Thymus (tissue), 11 donors: ENCODE measurements around the gene CDH11. TPM values are rescaled to one million over a fixed set of nuclear protein-coding genes. Genes with fewer than 3 reads are reported as not detected.

Experiments used
- DNase-seq, 9 donors: peaks; one replicate each; pipeline ENCODE4 v3.0.0-alpha.2; 2013; ENCODE audit warnings: low spot score in 9 of 9, low read depth in 6 of 9, missing footprints in 1 of 9
- H3K27ac ChIP-seq, 2 donors: one replicate each; pipeline ENCODE4 v1.5.1; 2013; ENCODE audit warnings: control low read depth in 1 of 2, low read depth in 1 of 2, low read length in 1 of 2, mild to moderate bottlenecking in 1 of 2, moderate library complexity in 1 of 2
- H3K27me3 ChIP-seq, 2 donors: one replicate each; pipeline ENCODE4 v1.5.1; 2013; ENCODE audit warnings: low read length in 1 of 2; ENCODE audit not compliant: control insufficient read depth in 2 of 2, insufficient read depth in 1 of 2
- H3K36me3 ChIP-seq, 2 donors: one replicate each; pipeline ENCODE4 v1.5.1; 2013; ENCODE audit warnings: low read length in 1 of 2, mild to moderate bottlenecking in 1 of 2, moderate library complexity in 1 of 2; ENCODE audit not compliant: control insufficient read depth in 2 of 2, insufficient read depth in 2 of 2
- H3K4me1 ChIP-seq, 2 donors: one replicate each; pipeline ENCODE4 v1.5.1; 2013; ENCODE audit warnings: low read length in 2 of 2; ENCODE audit not compliant: control insufficient read depth in 2 of 2, insufficient read depth in 2 of 2
- H3K4me3 ChIP-seq, 2 donors: one replicate each; pipeline ENCODE4 v1.5.1; 2013; ENCODE audit warnings: low read length in 2 of 2, control low read depth in 1 of 2, mild to moderate bottlenecking in 1 of 2
- H3K9me3 ChIP-seq, 2 donors: one replicate each; pipeline ENCODE4 v1.5.1; 2013; ENCODE audit warnings: low read length in 1 of 2, mild to moderate bottlenecking in 1 of 2; ENCODE audit not compliant: control insufficient read depth in 2 of 2, insufficient read depth in 1 of 2
- WGBS: extraction: QIAGEN DNeasy Blood & Tissue Kit; methylation state at CpG from one replicate; pipeline ENCODE4 v1.1.7; 2013; 5-methylcytosine and 5-hydroxymethylcytosine counted together
- polyA plus RNA-seq: library from polyadenylated mRNA; stranded (reverse); fragments of 200-250 nt; gene quantifications from one replicate; pipeline ENCODE4 v1.2.3, GENCODE V29; 2013
- total RNA-seq: library from RNA; stranded (reverse); fragments of 120-200 nt; gene quantifications from one replicate; pipeline ENCODE4 v1.2.4, GENCODE V29; 2013
- donor health status: healthy.

Gene CDH11
- total and polyA plus RNA-seq, 2 donors, result 3.7 to 7.5 TPM

GRCh38 chr16:65034915-65035314, 86.9 kb downstream of the CDH11 start:
- no peaks in the 10 kb centered on the region for H3K27me3 ChIP-seq
- no peaks in the 10 kb centered on the region for H3K36me3 ChIP-seq
- H3K4me1 ChIP-seq, result no peaks in the 10 kb centered on the region
- H3K9me3 ChIP-seq, result no peaks in the 10 kb centered on the region
- DNase-seq, result no peak
- 73% methylated on average over 8 of the region's 8 CpGs for WGBS
- H3K4me3 ChIP-seq, result no peak overlapping the region
- no peak overlapping the region for H3K27ac ChIP-seq

DNA sequence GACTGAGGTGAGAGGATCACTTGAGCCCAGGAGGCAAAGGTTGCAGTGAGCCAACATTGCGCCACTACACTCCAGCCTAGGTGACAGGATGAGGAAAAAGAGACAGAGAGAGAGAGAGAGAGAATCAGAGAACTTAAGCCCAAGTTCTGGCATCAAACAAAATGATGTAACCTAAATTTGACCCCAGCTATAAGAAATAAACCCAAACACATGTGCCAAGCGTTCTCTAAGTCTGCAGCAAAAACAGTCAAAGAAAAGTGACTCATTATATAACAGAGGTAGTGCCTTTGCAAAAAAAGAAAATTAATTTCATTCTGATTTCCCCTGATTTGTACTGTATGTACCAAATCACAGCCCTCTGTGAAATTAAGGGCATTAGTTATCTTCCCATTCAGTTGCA, 89.5 kb downstream of the CDH11 start:
- no peaks in the 10 kb centered on the region for H3K36me3 ChIP-seq
- H3K9me3 ChIP-seq, result no peaks in the 10 kb centered on the region
- no peak overlapping the region for H3K4me3 ChIP-seq
- WGBS, result 89% methylated on average over 2 of the region's 2 CpGs
- no peak for DNase-seq
- no peaks in the 10 kb centered on the region for H3K4me1 ChIP-seq
- H3K27ac ChIP-seq, result no peak overlapping the region
- no peaks in the 10 kb centered on the region for H3K27me3 ChIP-seq

GRCh38 chr16:65024767-65025178, 97.1 kb downstream of the CDH11 start:
- Histone ChIP-seq H3K4me3 (no peak overlapping the region), H3K9me3 (no peaks in the 10 kb centered on the region), H3K27ac (no peak overlapping the region), H3K36me3 (no peaks in the 10 kb centered on the region), H3K4me1 (no peaks in the 10 kb centered on the region), H3K27me3 (no peaks in the 10 kb centered on the region)
- DNase-seq, result no peak

DNA sequence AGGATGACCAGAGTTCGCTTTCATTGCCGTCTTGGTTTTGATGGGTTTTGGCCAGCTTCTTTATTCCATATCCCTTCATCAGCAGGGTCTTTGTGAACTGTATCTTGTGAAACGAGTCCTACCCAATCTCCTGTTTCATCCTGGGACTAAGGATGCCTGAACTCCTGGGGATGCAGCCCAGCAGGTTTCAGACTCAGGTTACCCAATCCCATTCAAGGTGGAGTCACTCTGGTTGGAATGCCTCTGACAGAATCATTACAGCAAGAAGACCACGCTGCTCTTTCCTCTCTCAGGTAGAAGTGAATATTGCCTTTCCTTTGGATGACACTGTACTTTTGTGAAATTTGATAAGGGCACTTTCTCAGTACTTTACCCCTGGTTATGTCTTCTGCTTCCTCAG, 98.1 kb downstream of the CDH11 start:
- no peak overlapping the region for H3K4me3 ChIP-seq
- no peaks in the 10 kb centered on the region for H3K4me1 ChIP-seq
- no peaks in the 10 kb centered on the region for H3K9me3 ChIP-seq
- DNase-seq, result no peak
- WGBS, result 86% methylated on average over 4 of the region's 4 CpGs
- H3K36me3 ChIP-seq, result no peaks in the 10 kb centered on the region
- H3K27me3 ChIP-seq, result no peaks in the 10 kb centered on the region
- H3K27ac ChIP-seq, result no peak overlapping the region

DNA sequence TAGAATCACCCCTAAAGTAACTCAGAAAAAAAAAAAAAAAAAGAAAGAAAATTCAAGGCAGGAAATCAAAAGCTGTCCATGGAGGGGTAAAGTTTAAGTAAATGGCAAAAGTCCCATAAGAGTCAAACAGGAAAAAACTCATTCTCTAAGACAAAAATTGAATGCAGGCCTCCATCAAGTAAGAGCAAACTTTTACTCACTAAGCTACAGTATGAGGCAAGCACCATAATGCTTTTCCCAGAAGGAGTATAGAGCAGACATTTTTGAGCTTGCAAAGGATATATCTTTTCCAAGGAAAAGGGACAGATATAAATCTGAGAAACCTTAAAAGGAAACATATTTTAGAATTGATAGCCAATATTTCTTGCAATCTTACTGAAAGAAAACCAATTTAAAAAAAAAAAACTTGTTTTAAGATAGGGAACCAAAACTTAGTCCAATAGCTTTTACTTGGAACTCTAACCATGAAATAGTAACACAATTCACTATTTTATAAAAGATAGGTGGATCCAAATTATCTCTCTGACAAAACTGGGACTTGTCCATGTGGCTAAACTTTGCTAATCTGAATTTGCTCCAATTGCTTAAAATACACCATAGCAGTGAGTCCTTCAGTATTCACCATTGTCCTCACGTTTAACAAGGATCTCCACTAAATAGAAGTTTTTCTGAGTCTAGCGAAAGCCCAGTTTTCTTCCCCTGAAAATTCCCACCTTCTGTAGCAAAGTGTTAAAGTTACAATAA, 99.8 kb downstream of the CDH11 start:
- 95% methylated on average over 2 of the region's 2 CpGs for WGBS
- no peak for DNase-seq
- no peak overlapping the region for H3K4me3 ChIP-seq
- H3K4me1 ChIP-seq, result no peaks in the 10 kb centered on the region
- H3K27me3 ChIP-seq, result no peaks in the 10 kb centered on the region
- no peak overlapping the region for H3K27ac ChIP-seq
- H3K36me3 ChIP-seq, result no peaks in the 10 kb centered on the region
- no peaks in the 10 kb centered on the region for H3K9me3 ChIP-seq

- H3K9me3 ChIP-seq, result no peaks in the 10 kb centered on the region
- no peak overlapping the region for H3K27ac ChIP-seq
- no peak for DNase-seq
- H3K4me3 ChIP-seq, result no peak overlapping the region
- no peaks in the 10 kb centered on the region for H3K36me3 ChIP-seq
- H3K4me1 ChIP-seq, result no peaks in the 10 kb centered on the region
- H3K27me3 ChIP-seq, result no peaks in the 10 kb centered on the region
Observed at GRCh38 chr16:65016754-65017153, 105.1 kb downstream of the CDH11 start.

DNA sequence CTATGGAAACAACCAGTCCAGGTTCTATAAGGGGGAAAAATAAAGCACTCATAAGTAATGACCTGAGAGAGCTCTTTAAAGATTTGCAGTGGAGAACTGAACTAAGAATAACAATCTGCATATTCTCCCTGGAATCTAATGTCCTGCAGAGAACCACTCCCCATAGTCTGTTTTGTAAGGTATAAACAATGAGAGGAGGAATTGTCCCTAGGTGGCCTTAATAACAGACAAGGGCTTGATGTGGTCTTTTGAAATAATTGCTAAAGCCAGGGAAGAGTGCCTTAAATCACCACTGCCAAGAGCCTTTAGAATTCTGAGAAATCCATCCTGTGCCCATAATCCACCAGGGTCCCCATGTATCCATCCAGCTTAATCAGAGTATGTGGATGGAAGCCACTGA, 106.3 kb downstream of the CDH11 start:
- DNase-seq, result no peak
- no peak overlapping the region for H3K4me3 ChIP-seq
- H3K36me3 ChIP-seq, result no peaks in the 10 kb centered on the region
- no peaks in the 10 kb centered on the region for H3K9me3 ChIP-seq
- no peak overlapping the region for H3K27ac ChIP-seq
- no peaks in the 10 kb centered on the region for H3K27me3 ChIP-seq
- H3K4me1 ChIP-seq, result no peaks in the 10 kb centered on the region

GRCh38 chr16:65012357-65012756, 109.5 kb downstream of the CDH11 start:
- DNase-seq, result no peak
- H3K36me3 ChIP-seq, result no peaks in the 10 kb centered on the region
- 61% methylated on average over 1 of the region's 1 CpG for WGBS
- no peak overlapping the region for H3K27ac ChIP-seq
- H3K4me1 ChIP-seq, result no peaks in the 10 kb centered on the region
- no peak overlapping the region for H3K4me3 ChIP-seq
- H3K9me3 ChIP-seq, result no peaks in the 10 kb centered on the region
- H3K27me3 ChIP-seq, result no peaks in the 10 kb centered on the region

DNA sequence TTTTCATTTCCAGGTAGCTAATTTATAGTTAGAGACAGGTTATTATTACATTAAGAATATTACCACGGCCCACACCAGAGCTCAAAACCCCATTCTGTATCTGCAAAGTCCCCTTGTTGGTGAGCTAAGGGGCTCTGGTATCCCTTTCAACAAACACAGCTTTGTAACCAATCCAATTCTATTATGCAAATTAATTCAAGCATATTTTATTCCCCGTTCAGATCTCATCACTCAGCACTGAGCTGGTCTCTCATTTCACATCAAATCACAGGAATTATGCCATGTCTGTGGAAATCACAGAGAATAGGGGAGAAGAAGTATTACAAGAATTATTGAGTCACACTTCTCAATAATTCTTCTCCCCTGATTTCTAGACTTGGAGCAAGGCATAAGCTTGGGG, 111.7 kb downstream of the CDH11 start:
- no peak overlapping the region for H3K27ac ChIP-seq
- no peak overlapping the region for H3K4me3 ChIP-seq
- no peak for DNase-seq
- WGBS, result 58% methylated on average over 2 of the region's 2 CpGs
- no peaks in the 10 kb centered on the region for H3K9me3 ChIP-seq
- H3K4me1 ChIP-seq, result no peaks in the 10 kb centered on the region
- H3K27me3 ChIP-seq, result no peaks in the 10 kb centered on the region
- H3K36me3 ChIP-seq, result no peaks in the 10 kb centered on the region

DNA sequence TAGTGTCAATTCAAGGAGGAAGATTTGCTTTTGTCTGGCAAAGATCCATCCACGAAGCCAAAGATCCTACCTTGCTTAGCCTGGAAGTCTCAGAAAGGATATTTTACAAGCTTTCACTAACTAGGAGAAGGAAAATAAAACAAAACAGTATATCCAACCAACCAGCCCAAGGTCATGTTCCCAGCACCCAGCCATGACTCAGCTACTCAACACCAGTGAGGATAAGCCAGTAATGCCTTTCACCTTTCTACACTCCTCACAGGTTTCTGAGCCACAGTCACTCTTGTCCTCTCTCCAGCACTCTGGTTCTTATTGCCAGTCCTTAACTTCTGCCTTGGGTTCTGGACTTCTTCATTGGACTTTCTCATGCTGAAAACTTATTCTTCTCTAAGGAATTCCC, 116.2 kb downstream of the CDH11 start:
- Histone ChIP-seq H3K9me3 (no peaks in the 10 kb centered on the region), H3K4me3 (no peak overlapping the region), H3K27ac (no peak overlapping the region), H3K27me3 (no peaks in the 10 kb centered on the region), H3K36me3 (no peaks in the 10 kb centered on the region), H3K4me1 (no peaks in the 10 kb centered on the region)
- no peak for DNase-seq
- 71% methylated on average over 1 of the region's 1 CpG for WGBS
